NCI-H1105 treated with DMSO at 0.1 percent for 48 hours (cell line): ENCODE data around the gene SDK1.
"Not testable (repeated sequence)": the region's sequence is repeated elsewhere in the genome, so short reads cannot be mapped to it uniquely, and the experiment has no call there.

Source experiments
- DNase-seq: peaks from one replicate; lab custom pipeline; 2025; lab: John Stamatoyannopoulos, UW

SDK1 gene

DNA sequence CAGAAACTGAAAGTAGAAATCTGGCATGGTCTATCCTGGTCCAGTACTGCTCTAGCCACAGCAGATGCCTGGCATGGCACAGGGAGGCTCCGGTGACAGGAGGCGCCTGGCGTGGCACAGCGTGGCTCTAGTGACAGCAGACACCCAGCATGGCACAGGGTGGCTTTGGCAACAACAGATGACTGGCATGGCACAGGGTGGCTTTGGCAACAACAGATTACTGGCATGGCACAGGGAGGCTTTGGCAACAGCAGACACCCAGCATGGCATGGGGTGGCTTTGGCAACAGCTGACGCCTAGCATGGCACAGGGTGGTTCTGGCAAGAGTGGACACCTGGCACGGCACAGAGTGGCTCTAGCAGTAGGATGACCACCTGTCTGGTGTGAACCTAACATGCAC, 900.5 kb downstream of the SDK1 start:
- no peak for DNase-seq

DNA sequence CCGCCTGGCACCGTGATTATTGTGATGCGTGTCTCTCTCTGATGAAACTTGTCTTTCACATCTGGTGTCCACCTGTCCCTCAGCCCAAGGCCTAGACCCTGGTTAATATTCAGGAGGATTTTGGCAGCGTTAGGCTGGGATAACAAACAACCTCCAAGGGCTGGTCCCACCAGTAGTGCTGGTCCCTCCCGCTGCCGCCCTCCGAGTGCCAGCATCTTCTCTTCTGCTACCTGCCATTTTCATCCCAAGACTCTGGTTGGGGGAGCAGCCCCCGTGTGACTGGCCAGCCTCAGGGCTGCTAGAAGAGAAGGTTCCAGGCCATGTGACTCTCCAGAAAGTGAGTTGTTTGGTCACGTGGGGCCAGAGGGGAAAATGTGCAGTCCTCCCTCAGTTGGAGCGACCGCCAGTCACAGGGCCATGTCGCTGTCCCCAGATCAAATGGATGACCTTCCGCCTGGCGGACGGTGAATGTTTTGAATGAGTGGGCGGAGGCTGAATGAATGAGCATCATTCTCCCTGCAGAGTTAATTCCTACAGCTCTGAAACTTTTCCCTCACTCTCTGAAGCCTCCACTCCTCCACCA, 901.2 kb downstream of the SDK1 start:
- no peak for DNase-seq

DNA sequence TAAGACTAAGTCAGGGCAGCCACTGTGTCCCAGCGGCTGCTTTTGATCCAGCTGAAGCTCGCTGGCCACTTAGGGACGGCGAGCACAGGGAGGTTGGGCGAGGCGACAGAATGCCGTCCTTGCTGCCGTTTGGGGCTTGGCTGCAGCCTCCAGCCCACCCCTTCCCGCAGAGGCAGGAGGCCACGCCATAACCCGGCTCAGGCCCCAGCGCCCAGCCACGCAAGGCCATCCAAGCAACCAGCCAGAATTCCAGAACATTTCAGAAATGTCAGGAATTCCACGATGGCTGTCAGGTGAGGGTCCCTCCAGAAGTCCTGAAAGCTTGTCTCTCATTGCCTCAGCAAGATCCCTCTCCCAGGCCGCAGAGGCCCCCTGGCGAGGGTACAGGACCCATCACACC, 901.9 kb downstream of the SDK1 start:
- no peak for DNase-seq

DNA sequence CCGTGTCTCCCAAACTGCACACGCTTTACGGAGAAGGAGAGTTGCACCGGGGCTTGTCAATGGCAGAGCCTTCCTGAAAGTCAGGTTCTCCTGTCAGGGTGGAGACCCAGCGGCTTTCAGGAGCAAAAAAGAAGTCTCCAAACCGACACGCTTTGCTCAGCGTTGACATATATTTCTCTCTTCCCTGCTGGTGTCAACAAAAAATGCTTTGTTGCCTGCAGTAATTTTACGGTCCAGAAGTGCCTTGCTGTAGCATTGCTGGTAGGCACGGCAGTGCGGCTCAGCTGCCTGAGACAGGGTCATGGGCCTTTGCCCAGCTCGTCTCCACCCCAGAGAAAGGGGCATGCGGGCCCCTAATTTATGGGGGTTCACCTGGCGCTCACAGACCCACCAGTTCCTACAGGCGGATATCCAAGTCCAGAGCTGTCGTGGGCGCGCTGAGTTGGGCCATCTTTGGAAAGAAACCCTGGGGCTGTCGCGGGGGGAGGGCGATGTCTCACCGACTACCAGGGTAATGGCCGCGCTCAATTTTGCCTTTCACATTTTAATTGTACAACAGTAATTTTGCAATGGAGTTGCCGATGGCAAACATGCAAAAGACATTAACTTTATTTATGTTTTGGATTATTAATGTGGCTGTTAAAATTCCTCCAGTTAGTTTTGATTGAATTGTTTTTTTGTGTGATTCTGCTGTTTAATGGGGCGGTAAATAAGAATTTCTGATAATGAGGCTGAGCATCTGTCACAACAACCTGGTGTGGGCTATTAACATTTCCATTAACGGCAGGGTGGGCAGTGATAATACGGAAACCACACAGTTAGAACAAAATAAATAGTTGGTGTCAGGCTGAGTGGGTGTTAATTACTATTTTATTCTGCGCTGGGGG, 902.8 kb downstream of the SDK1 start:
- DNase-seq = no peak

DNA sequence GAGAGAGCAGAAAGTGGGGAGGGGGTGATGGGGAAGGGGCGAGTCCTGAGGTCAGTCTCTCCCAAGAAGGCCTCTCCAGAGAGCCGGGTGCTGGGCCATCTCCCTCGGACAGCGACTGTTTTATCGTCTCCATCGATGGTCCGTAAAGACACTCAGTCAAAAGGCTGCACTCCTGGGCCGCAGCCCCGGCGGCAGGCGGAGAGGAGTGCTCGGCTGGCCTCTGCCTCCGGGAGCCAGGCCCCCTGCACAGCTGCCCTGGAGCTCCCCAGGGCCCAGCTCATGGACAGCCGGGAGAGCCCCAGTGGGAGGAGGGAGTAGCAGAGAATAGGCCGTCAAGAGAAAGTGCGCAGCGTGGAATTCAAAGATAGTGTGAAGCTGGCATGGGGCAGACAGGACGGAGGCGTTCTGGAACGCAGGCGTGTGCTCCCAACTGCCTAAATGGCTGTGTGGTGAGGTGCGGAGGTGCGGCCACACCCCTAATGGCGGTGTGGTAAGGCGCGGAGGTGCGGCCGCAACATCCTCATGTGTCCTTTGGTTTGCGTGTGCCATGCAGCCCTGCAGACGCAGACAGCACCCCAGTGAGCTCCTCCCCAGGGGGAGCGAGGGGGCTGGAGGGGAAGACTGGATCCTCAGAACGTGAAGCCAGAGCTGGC, 903.6 kb downstream of the SDK1 start:
- DNase-seq = no peak

DNA sequence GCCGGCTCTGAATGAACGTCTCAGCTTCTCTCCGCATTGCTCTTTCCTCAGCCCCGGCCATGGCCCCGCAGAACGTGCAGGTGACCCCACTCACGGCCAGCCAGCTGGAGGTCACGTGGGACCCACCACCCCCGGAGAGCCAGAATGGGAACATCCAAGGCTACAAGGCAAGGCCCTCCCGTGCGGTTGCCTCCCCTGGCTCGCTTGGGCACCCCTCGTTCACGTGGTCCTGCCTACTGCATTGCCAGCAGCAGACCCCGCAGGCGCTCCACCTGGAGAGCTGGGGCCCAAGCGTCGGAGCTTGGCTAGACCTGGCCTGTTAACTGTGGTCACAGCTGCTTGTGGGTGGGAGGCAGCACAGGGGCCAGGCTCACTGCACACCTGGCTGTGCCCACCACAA, 904.8 kb downstream of the SDK1 start:
- DNase-seq = no peak

DNA sequence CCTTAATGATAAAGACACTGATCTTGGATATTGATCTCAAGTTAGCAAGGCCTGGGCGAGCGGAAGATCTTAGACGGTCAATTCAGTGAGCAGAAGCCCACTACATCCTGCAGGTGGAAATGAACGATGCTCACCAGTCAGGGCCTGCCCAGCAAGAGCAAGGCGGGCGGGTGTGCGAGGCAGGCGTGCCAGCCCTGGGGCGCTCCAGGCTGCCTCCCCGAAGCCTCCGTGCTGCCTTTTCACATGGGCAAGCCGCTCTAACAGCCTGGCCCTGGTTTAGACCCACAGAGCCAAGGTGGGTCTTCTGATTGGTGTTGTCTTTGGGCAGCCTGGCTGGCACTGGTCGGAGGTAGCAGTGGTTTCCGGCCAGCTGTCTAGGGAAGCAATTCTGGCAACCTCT, 906.0 kb downstream of the SDK1 start:
- DNase-seq = no peak

DNA sequence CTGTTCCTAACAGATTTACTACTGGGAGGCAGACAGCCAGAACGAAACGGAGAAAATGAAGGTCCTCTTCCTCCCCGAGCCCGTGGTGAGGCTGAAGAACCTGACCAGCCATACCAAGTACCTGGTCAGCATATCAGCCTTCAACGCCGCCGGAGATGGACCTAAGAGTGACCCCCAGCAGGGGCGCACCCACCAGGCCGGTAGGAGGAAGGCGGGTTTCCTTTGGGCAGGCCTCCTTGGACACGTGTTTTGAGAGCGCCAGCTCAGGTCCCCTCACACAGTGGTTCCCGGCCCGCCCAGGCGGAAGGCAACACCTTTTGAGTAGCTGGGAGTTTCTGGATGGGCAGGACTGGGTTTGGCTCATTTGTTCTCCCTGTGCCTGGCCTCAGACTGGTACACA, 907.0 kb downstream of the SDK1 start:
- DNase-seq = no peak

DNA sequence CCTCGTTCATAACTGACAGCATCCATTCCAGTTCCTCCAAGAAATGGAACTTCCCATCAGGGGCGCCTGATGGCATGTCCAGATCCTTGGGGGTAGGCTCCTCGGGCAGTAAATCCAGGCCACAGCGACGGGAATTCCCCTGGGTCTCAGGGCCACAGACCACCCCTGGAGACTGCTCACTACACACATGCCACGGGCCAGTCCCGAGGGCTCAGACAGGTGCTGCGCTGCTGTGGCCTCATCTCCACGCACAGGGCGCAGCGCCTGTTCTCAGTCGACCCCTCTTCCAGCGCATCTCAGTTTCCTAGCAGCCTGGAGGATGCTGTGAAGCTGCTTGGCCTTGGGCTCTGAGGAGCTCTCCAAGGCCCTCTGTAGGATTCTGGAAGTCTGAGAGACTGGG, 907.5 kb downstream of the SDK1 start:
- DNase-seq = no peak

DNA sequence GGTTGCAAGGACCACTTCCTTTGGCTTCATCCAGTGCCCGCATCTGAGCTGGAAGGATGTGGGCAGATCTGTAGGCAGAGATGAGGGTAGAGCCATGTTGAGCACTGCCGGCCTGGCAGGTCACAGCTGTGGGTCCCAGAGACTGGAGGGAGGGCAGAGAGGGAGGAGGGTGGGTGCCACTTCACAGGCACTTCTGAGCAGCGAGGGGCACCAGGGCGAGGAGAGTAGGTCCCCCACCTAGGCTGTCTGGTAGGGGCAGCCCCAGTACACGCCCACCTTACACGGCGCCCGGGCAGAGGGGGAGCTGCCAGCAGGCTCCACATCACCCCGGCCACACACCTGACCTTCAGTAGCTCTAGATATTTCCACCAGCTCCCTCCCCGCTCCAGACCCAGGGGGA, 908.1 kb downstream of the SDK1 start:
- no peak for DNase-seq

DNA sequence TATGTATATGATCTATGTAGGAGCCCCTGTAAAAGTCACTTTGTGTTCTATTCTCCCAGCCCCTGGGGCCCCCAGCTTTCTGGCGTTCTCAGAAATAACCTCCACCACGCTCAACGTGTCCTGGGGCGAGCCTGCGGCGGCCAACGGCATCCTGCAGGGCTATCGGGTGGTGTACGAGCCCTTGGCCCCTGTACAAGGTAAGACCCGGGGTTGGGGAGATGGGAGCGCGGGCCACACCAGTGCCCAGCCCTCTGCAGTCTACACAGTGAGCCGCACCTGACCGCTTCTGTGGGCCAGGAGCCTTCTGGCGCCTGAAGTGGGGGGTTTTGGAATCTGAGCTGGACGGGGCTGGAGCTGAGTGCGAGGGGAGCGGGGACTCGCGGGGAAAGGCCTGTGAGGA, 908.9 kb downstream of the SDK1 start:
- DNase-seq = no peak

DNA sequence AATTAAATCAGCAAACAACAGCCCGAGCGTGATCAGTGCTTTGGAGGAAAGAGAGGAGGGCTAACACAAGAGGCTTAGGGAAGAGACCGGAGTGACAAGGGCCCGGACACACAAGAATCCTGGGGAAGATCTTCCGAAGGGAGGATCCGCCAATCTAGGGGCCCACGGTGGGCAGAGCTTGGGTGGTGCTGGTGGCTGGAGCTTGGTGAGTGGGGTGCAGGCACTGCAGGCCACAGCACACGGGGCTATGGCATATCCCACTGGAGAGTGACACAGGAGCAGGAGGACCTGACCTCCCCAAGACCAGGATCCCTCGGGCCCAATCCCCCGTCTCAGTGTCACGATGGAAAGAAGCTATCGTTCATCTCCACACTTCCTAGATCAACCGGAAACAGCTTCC, 909.8 kb downstream of the SDK1 start:
- no peak for DNase-seq

DNA sequence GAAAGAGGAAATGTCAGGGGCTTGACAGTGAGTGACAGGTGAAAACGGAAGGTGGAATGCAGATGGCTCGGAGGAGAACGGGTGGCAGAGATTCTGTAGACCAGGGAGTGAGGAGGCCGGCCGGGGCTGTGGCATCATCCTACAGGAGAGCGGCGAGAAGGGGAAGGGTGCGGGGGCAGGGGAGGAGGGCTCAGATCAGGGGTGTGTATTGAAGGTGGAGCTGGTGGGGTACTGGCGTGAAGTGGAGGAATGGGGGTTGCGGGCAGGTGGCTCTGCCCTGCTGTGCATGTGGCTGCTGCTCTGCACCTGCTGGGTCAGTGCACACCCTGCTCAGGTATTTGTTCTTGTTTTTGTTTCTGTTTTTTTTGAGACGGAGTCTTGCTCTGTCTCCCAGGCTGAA, 910.2 kb downstream of the SDK1 start:
- DNase-seq = no peak

DNA sequence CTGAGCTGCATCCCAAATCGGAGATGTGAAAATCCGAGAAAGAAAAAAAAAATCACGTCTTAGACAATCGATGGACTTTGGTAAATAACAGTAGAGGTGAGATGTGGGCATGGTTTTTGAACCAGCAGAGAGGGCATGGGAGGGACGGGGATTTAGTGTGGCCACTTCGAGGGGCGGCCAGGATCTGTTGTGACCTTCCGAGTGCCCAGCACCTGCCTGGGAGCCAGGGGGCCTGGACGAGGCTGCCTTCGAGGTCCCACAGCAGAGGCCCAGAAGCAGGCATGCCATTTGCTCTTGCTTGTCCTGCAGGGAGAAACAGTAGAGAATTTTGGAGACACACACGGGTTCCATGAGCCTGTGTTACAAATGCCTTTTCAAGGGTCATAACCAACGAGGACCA, 911.3 kb downstream of the SDK1 start:
- no peak for DNase-seq

DNA sequence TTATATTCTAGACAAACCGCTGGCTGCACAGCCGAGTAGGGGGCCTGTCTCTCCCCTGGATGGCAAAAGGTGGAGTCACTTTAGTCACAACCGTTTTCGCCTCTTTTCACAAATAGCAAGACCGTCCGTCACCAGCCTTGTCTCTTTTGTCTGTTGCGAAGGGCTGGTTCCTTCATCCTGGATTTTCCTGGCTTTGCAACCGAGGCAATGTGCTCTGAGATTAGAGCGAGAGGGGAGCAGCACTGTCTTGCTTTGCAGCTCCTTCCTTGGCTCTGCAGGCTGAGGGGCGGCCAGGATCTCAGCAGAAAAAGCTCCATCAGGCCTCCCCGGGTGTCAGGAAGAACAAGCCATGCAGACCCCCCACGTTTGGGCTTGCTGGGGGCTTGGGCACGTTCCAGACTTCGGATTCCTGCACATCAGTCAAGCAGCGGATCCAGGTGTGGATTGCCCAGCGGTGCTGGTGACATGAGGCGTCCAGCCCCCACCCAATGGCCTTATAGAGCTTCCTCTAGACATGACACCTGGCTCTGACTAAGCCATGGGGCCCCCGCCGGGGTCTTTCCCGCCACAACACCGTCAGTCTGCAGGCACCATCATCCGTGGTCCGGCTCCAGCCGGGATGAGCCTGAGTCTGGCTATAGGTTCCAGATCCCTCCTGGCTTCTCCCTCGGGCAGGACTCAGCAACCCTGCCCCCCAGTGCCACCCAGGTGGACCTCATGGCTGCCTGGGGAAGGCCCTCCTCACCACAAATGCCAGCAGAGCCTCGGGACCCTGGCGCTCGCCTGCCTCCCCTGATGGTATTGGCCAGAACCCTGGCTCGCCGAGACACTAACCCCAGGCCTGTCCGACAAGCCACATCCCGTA, 913.5 kb downstream of the SDK1 start:
- no peak for DNase-seq

DNA sequence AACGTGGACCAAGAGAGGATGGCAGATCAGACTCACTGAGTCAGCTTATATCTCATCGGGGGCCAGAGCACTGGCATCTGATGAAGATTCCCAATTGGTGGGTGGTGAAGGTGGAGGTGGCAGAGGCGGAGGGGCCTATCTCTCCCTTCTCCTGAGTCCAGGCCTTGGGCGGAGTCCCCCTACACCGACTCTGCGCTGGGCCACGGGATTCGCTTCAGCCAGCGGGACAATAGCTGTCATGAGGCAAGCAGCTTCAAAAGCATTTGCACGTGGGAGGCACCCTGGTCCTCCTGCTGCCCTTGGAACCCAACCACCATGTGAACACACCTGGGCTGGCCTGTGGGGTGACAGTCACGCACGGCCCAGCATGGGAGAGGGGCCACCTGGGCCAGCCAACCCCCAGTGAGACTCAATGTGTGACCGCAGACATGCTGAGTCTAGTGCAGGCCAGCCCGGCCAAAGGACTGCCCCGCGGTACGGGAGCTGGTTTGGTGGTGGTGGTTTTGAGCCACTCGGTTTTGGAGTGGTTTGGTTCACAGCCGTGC, 914.2 kb downstream of the SDK1 start:
- DNase-seq = no peak

DNA sequence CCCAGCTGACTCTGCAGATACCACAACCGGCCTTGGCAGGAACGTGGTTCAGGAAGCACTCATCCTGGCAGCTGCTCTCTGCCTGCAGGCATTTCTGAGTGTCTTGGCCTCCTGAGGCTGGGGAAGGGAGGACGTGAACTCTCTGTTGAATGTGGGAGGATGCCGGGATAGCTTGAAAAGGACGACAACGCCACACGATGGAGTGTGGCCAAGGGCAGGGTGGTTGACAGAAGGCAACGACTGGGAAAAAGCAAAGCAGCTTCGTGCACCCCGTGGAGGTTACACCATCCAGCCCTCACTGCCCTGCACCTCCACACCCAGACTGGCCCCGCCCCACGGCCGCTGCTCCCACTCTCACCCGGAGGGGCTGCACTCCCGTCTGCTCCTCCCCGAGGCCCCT, 915.0 kb downstream of the SDK1 start:
- no peak for DNase-seq

DNA sequence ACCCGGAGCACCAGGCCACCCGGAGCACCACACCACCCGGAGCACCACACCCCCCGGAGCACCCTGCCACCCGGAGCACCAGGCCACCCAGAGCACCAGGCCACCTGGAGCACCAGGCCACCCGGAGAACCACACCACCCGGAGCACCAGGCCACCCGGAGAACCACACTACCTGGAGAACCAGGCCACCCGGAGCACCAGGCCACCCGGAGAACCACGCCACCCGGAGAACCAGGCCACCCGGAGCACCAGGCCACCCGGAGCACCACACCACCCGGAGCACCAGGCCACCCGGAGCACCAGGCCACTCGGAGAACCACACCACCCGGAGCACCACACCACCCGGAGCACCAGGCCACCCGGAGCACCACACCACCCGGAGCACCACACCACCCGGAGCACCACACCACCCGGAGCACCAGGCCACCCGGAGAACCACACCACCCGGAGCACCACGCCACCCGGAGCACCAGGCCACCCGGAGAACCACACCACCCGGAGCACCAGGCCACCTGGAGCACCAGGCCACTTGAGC, 916.1 kb downstream of the SDK1 start:
- DNase-seq = not testable (repeated sequence)

DNA sequence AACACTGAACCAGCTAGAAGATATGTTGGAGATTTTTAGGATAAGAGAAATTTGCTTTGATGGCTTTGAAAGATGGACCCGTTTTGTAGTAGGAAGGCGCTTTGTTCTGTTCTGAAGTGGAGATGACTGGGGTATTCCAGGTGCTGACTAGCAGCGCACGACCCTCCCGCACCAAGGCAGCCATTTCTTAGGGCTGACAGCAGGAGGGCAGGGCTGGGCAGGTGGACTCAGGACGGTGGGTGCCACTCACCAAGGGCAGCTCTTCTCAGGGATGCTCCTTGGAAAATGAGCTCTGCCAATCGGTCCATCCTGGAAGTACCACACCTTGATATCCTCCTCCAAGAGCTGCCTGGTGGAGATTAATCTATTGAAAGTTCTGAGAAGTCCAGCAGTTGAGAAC, 917.4 kb downstream of the SDK1 start:
- no peak for DNase-seq

DNA sequence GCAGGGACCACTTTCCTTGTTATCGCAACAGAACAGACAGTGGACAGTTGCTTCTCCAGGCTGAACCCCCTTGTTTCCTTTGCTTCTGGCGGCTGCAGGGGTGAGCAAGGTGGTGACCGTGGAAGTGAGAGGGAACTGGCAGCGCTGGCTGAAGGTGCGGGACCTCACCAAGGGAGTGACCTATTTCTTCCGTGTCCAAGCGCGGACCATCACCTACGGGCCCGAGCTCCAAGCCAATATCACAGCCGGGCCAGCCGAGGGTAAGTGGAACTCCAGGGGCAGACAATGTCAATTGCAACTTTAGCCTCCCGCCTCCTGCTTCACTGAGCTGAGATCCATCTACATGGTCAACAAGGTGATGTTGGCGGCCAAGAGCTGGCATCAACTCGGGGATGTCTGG, 919.0 kb downstream of the SDK1 start:
- no peak for DNase-seq

DNA sequence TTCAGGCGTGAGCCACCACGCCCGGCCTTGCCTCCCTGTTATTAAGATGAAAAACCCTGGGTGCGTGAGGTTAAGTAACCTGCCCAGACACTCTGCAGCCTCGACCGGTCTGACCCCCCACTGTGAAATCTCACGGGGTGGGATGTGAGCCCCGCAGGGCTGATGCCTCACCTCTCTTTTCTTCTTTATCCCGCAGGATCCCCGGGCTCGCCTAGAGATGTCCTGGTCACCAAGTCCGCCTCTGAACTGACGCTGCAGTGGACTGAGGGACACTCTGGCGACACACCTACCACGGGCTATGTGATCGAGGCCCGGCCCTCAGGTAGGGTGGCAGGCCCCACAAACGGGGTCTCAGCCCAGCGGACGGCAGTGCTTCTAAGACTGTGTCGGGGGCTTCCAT, 920.0 kb downstream of the SDK1 start:
- no peak for DNase-seq

DNA sequence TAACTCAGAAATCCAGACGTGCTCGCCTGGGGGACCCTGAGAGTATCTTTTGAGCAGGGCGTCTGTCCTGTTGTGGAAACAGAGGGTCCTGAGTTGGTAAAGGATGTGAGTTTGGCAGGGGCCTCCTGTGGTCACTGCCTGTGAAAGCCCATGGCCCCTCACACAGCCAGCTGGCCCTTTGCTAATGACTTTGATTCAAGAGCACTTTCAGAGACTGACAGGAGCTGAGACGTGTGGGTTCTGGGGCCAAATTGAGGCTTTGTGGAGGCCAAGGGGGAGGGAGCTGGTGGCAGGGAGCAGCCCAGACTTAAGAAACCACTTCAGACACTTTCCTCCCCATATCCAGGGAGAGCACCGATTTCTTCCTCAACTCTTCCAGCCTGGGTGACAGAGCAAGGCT, 921.6 kb downstream of the SDK1 start:
- DNase-seq = no peak
